GM04503 (cell line): ENCODE results near the gene SLC1A2.

Source experiments
- DNase-seq: peaks from one replicate; pipeline ENCODE4 v3.0.0-alpha.2; 2012; ENCODE audit warnings: low read depth

The SLC1A2 gene

GRCh38 chr11:35223991-35224390 lies 195.4 kb downstream of the SLC1A2 start:
- no peak for DNase-seq

- DNase-seq, result peak; percentile 52
These were observed 196.0 kb downstream of the SLC1A2 start for GRCh38 chr11:35223371-35223796.

- DNase-seq, result peak; percentile 39
These were observed 200.4 kb downstream of the SLC1A2 start for GRCh38 chr11:35218956-35219355.

- no peak for DNase-seq
These were observed 202.2 kb downstream of the SLC1A2 start for GRCh38 chr11:35216962-35217678.

DNA sequence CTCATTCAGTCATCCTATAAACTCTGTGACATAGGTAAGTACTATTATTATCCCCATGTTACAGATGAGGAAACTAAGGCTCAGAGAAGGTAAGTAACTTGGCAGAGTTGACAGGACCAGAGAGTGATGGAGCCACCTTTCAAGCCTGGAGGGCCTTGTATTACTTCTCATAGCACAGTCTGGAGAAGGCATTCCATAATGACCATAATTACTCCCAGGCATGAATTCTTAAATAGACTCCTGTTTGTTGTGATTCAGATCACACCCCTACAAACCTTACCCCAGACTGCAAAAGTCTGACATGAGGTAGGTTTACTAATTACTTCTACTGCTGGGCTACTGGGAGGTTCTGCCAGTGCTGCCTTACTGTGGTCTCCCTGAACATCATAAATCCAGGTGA lies 203.4 kb downstream of the SLC1A2 start:
- no peak for DNase-seq

DNA sequence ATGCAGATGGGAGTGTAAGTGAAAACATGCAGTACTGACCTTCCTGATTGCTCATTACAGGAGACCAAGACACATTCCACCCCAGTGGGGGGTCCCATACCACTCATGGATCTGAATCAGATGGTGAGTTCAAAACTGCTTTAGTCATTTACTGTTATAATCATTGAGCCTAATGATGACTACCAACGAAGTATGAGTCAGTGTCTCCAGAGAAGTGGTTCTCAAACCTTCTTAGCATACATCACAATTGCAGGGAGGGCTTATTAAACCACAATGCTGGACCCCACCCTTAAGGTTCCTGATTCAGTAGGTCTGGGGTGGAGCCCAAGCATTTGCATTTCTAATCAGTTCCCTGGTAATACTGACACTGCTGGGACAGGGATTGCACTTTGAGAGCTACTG lies 204.6 kb downstream of the SLC1A2 start:
- peak; percentile 82 for DNase-seq

DNA sequence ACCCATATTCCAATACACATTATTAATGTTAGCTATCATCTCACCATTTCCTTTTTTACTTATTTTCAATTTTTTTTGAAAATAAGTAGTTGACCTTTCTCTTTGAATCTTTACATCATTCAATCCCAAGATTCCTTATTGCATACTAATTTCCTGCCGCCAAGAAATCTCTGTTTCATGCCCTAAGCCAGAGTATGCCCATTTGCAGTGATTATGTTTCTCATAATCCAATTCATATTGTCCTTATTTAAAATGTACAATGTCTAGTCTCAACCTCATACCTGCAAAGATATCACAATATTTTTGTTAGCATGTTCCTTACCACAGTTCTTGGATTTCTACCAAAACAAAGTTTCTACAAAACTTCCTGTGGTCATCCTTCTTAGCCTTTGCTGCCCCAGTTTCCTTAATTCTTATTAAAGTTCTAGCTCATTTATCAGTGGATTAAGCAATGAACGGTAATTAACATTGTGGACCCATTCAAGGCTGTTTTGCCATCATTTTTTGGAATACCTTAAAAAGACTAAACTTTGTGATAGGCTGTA lies 205.1 kb downstream of the SLC1A2 start:
- DNase-seq, result no peak

- DNase-seq, result no peak
These were observed 207.4 kb downstream of the SLC1A2 start for GRCh38 chr11:35211952-35212351.

- DNase-seq, result no peak
These were observed 208.3 kb downstream of the SLC1A2 start for GRCh38 chr11:35210876-35211546.

- no peak for DNase-seq
These were observed 210.6 kb downstream of the SLC1A2 start for GRCh38 chr11:35208795-35209194.

GRCh38 chr11:35207471-35208403 lies 211.6 kb downstream of the SLC1A2 start:
- DNase-seq, result no peak

GRCh38 chr11:35206616-35207015 lies 212.7 kb downstream of the SLC1A2 start:
- DNase-seq, result no peak

DNA sequence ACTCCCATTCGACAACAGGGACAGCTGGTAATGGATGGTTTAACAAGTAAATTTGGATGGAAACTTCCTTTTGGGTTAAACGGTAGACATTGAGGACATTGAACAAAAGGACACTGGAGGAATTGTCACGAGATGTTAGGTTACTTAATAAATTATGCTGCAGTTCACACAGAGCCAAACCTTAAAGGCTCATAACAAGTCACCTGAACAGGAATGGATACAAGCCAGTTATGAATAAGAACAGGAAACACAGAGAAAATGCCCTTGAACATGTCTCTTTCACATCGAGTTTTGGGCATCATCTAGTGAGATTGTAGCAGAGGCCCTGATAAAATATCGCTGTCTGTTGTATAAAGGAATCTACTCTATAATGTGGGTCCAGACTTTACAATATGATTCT lies 214.7 kb downstream of the SLC1A2 start:
- no peak for DNase-seq
